Effector CD8-positive, alpha-beta T cell (primary cell): Measurements from ENCODE around the gene FXYD5.
"Not testable (repeated sequence)": the region's sequence is repeated elsewhere in the genome, so short reads cannot be mapped to it uniquely, and the experiment has no call there.

Source experiments
- DNase-seq: peaks from one replicate; lab custom pipeline; 2025; lab: John Stamatoyannopoulos, UW

The FXYD5 gene

DNA sequence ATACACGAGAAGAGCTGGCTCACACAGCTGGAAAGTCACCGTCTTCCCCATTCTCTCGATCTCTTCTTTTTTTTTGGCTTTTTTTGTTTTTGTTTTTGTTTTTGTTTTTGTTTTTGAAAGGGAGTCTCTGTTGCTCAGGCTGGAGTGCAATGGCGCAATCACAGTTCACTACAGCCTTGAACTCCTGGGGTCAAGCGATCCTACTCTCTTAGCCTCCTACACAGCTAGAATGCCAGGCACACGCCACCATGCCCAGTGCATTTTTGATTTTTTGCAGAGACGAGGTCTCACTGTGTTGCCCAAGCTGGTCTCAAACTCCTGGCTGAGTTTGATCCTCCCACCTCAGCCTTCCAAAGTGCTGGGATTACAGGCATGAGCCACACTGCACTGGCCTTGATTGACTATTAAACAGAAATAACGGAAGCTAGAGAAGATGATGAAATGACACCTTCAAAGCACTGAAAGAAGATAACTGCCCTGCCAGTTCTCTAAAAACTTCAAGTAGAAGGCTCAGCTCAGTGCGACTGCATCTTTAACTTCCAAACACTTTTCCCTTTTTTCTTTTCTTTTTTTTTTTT lies 34.9 kb upstream of the FXYD5 start:
- DNase-seq: no peak

GRCh38 chr19:35120492-35120891 lies 34.0 kb upstream of the FXYD5 start:
- no peak for DNase-seq

GRCh38 chr19:35120898-35121297 lies 33.6 kb upstream of the FXYD5 start:
- no peak for DNase-seq

DNA sequence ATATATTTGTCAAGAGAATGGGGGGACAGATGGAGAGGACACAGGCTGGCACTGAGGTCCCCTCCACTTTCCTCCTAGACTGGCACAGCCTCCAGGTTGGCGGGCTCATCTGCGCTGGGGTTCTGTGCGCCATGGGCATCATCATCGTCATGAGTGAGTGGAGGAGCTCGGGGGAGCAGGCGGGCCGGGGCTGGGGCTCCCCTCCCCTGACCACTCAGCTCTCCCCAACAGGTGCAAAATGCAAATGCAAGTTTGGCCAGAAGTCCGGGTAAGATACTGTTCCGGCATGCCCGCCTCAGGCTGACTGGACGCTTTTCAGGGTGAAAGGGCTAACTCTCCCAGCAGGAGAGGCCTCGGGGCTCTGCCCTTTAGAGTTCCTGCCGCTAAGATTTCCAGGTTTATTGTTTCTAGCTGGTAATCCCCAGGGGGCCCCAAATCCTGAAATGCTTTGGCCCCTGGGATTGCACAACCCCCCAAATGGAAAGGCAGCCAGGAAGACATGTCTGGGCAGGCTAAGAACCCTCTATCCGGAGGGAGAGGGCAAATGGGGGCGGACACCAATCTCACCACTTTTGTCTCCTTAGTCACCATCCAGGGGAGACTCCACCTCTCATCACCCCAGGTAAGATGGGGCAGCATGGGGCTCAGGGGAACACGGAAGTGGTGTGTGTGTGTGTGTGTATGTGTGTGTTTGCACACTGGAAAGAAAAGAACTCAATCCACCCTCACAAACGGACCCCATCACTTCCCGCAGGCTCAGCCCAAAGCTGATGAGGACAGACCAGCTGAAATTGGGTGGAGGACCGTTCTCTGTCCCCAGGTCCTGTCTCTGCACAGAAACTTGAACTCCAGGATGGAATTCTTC lies 31.6 kb upstream of the FXYD5 start:
- DNase-seq: no peak

DNA sequence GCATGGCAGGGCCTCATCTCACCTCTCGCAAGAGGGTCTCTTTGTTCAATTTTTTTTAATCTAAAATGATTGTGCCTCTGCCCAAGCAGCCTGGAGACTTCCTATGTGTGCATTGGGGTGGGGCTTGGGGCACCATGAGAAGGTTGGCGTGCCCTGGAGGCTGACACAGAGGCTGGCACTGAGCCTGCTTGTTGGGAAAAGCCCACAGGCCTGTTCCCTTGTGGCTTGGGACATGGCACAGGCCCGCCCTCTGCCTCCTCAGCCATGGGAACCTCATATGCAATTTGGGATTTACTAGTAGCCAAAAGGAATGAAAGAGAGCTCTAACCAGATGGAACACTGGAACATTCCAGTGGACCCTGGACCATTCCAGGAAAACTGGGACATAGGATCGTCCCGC lies 31.0 kb upstream of the FXYD5 start:
- no peak for DNase-seq

GRCh38 chr19:35124098-35125060 lies 30.2 kb upstream of the FXYD5 start:
- DNase-seq: peak; percentile 83

DNA sequence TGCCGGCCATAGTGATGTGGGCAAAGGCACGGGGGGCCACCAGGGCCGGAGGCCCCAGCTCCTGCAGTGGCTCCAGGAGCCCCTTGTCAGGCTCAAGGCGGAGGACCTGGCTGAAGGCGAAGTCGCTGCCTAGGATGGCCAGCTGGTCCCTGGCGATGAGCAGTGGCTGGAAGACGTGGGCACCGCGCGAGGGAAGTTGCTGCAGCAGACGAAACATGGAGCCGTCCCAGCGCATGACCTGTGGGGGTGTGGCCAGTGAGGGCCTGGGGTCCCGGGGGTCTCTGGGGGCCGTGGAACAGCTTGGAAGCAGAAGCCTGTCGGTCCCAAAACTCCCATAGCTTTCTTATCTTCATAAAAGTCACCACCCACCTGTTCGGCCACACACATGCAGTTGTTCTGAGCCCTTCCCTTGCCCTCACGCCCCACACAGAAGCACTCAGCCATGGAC lies 29.2 kb upstream of the FXYD5 start:
- no peak for DNase-seq

DNA sequence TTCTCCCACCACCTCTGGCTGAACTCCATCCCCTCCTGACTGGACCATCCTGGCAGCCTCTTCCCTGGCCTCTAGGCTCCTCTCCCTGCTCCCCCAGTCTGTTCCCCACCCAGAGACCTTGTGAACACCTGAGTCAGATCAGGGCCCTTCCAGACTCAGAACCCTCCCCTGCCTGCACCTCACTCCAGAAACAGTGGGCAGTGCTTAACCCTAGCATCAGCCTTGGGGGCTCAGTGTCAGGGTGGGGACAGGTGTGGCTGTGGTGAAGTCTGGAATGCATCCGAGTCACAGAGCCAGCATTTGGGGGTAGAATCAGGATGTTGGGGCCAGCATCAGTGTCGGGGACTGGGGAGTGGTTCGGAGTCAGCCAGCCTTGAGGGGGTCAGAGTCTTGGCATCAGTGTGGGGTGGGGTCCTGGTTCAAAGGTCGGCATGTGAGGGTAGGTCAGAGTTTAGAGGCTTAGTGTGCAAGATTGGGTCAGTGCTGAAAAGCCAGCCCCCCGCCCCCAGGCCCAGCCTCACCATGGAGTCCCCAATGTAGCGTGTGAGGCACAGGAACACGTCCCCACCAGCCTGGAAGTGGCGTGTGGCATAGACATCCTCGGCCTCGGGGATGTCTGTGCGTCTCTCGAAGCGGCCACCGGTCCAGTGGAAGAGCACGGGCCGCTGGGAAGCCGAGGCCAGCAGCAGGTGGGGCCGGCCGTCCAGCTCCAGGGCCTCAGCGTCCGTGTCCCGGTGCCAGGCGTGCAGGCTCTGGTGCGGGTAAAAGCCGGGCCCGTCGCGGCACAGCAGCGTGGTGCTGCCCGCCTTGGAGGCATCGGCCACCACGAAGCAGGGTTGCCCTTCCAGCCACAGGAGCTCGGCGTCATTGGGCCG lies 28.5 kb upstream of the FXYD5 start:
- DNase-seq: no peak

- DNase-seq: no peak
Observed at GRCh38 chr19:35126624-35126959, 27.9 kb upstream of the FXYD5 start.

DNA sequence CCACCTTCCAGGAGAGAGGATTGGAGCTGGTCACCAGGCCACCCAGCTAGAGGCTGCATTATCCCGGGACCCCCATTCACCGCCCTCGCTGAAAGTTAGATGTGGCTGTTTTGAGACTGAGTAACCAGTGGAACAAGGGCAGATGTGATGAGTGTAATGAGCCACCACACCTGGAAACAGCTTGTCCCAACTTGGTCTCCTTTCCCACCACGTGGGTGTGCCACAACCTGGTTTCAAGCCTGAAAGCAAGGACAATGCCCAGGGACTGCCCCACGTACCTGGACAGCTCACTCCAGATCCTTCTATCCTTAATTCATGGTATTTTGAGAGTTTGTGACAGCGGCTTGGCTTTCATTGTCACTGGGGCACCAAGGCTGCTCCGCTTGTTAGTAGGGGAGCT lies 26.7 kb upstream of the FXYD5 start:
- DNase-seq: no peak

DNA sequence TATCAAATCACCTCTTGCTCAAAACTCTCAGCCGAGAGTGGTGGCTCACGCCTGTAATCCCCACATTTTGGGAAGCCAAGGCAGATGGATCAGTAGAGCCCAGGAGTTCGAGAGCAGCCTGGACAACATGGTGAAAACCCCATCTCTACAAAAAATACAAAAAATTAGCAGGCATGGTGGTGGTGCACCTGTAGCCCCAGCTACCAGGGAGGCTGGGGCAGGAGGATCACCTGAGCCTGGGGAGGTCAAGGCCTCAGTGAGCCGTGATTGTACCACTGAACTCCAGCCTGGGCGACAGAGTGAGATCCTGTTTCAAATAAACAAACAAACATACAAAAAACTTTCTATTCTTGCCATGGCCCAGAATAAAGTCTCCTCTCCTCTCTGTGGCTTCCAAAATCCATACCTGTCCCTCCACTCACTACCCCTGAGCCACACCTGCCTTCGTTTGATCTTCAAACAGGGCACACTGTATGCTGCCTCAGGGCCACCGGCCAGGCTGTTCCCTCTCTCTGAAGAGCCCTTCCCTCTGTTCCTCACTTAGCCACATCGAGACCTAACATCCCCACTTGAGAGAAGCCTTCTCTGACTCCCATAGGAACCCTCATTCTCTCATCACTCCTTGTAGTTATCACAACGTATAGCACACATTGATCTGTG lies 26.0 kb upstream of the FXYD5 start:
- DNase-seq: no peak

DNA sequence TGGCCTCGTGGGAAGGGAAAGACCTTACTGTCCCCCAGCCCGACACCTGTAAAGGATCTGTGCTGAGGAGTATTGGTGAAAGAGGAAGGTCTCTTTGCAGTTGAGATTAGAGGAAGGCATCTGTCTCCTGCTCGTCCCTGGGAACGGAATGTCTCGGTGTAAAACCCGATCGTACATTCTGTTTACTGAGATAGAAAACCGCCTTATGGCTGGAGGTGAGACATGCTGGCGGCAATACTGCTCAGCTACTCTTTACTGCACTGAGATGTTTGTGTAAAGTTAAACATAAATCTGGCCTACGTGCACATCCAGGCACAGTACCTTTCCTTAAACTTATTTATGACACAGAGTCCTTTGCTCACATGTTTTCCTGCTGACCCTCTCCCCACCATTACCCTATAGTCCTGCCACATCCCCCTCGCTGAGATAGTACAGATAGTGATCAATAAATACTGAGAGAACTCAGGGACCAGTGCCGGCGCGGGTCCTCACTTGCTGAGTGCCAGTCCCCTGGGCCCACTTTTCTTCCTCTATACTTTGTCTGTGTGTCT lies 24.7 kb upstream of the FXYD5 start:
- not testable (repeated sequence) for DNase-seq

- DNase-seq: no peak
Observed at GRCh38 chr19:35130761-35131720, 23.5 kb upstream of the FXYD5 start.

- no peak for DNase-seq
Observed at GRCh38 chr19:35132254-35132653, 22.3 kb upstream of the FXYD5 start.

- no peak for DNase-seq
Observed at GRCh38 chr19:35133826-35134225, 20.7 kb upstream of the FXYD5 start.

DNA sequence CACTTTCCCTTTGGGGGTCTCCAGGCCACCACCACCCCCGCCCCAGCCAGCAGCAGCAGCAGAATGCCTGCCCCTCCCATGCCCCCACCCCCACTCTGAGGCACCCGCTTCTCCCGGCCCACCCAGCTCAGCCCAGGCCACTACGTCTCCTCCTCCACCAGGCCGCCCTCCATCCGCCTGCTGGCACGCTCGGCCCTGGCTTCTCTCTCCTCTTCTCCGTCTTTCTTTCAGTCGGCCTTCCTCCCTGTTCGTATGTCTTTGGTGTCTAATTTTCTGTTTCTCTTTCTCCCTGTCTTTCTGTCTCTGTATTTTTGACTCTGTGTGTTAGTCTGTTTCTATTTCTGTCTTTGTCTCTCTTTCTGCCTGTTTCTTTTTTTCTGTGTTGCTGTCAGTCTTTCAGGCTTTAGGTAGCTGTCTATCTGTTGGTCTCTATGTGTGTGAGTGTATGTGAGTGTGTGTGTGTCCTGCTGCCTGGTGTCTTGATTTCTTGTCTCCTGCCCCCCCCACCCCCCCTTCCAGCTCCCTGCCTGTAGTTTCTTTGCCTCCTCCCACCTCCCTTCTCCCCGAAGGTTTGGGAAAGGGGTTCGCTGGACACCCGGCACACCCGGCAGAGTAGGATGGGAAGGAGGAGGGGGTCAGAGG lies 19.8 kb upstream of the FXYD5 start, which contains the start of gene LGI4:
Gene LGI4, minus strand, starts transcription at position 459 of the 642 bp plus-strand sequence. Its CDS starts 379 bp downstream, at position 80.
- no peak for DNase-seq

DNA sequence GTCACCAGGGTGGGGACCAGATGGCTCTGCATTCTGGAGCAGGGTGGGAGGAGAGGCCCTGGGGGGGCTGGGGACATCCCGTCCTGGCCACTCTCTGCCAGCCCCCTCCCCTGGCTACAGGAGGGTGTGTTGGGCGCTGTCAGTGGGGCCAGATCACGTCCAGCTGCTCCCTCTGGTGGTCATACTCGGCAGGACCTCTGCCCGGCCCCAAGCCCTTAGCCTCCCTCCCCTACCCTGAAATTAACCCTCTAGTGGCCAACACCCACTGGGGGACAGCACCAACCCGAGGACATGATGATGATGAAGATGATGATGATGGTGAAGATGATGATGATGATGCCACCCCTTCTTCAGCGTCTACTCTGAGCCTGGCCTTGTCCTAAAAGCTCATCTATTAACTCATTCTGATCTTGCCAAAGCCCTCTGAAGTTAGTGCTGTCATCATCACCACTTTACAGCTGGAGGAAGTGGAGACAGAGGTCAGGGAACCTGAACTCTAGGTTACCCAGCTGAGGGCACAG lies 19.1 kb upstream of the FXYD5 start:
- DNase-seq: peak; percentile 22

DNA sequence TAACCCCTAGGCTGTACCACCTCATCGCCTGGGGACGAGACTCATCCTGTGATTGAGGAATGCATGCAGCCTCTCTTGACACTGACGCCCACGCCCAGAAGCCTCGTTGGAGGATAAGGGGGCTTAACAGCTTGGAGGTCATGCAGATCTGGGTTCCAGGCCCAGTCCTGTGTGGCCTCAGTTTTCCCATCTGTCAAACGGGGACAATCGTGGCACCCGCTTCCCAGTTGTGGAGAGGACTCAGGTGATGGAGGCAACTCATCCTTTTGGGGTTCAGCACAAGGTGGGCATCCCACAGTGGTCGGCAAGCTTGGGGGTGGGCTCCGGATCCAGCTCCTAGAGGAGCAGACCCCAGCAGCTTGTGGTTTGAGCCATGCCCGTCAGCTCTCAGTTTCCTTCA lies 18.3 kb upstream of the FXYD5 start:
- no peak for DNase-seq
